Endodermal cell (in vitro differentiated cells): ENCODE results near the gene NSMCE1. TPM values are rescaled to one million over a fixed set of nuclear protein-coding genes. Genes with fewer than 3 reads are reported as not detected.

Experiments
- DNase-seq: peaks from one replicate; pipeline ENCODE4 v3.0.0-alpha.2; 2017
- H3K27ac ChIP-seq: 2 replicates; pipeline ENCODE4 v1.5.1; 2013; ENCODE audit warnings: mild to moderate bottlenecking, low read depth, low read length, moderate library complexity
- H3K27me3 ChIP-seq: 2 replicates; pipeline ENCODE4 v1.6.1; 2013; ENCODE audit warnings: mild to moderate bottlenecking, low read length, moderate library complexity; ENCODE audit not compliant: insufficient read depth, control insufficient read depth, poor library complexity, severe bottlenecking
- H3K36me3 ChIP-seq: 2 replicates; pipeline ENCODE4 v1.7.0; 2013; ENCODE audit warnings: mild to moderate bottlenecking, low read length, moderate library complexity; ENCODE audit not compliant: control insufficient read depth, insufficient read depth
- H3K4me1 ChIP-seq: one replicate; pipeline ENCODE4 v1.7.0; 2013; ENCODE audit warnings: low read length; ENCODE audit not compliant: control insufficient read depth, insufficient read depth
- H3K4me3 ChIP-seq: 2 replicates; pipeline ENCODE4 v1.5.1; 2013; ENCODE audit warnings: mild to moderate bottlenecking, low read length, moderate library complexity
- H3K9ac ChIP-seq: 2 replicates; pipeline ENCODE4 v1.6.1; 2013; ENCODE audit warnings: mild to moderate bottlenecking, low read length, moderate library complexity; ENCODE audit not compliant: poor library complexity, severe bottlenecking; ENCODE audit errors: extremely low read depth
- H3K9me3 ChIP-seq: 2 replicates; pipeline ENCODE4 v1.6.1; 2013; ENCODE audit warnings: mild to moderate bottlenecking, low read length, moderate library complexity; ENCODE audit not compliant: control insufficient read depth
- H3K27ac Mint-ChIP-seq: 2 replicates; pipeline ENCODE4 v1.8.0; 2020; ENCODE audit warnings: mixed read lengths
- H3K27me3 Mint-ChIP-seq: 2 replicates; pipeline ENCODE4 v1.8.0; 2021; ENCODE audit warnings: mild to moderate bottlenecking, mixed read lengths; ENCODE audit not compliant: insufficient read depth
- H3K36me3 Mint-ChIP-seq: 2 replicates; pipeline ENCODE4 v1.8.0; 2020; ENCODE audit warnings: low read depth, mixed read lengths
- H3K4me1 Mint-ChIP-seq: 2 replicates; pipeline ENCODE4 v1.8.0; 2020; ENCODE audit warnings: mixed read lengths
- H3K4me3 Mint-ChIP-seq: 2 replicates; pipeline ENCODE4 v1.8.0; 2020; ENCODE audit warnings: mild to moderate bottlenecking, moderate library complexity, mixed read lengths
- H3K9me3 Mint-ChIP-seq: 2 replicates; pipeline ENCODE4 v1.8.0; 2020; ENCODE audit warnings: mild to moderate bottlenecking, mixed read lengths
- CTCF ChIP-seq: fragments of 200-600 bp; sonication (generic); conservative IDR thresholded peaks from 2 replicates; pipeline ENCODE4 v1.5.0; 2021; ENCODE audit warnings: antibody characterized with exemption, mild to moderate bottlenecking
- WGBS, 2 experiments: methylation state at CpG; one replicate each; pipeline versions ENCODE4 v1.1.5 to v1.1.7; 2013; ENCODE audit warnings: missing lambda C conversion rate in 2 of 2, mixed read lengths in 1 of 2; ENCODE audit not compliant: insufficient coverage in 1 of 2, insufficient read length in 1 of 2; 5-methylcytosine and 5-hydroxymethylcytosine counted together
- total RNA-seq, 2 donors: library from RNA; stranded (reverse); fragmentation: NEBNext Ultra II Directional in 1 of 2; extraction: Animal tissue kit (Norgen Biotek cat#: 25700) in 1 of 2; gene quantifications; 2 replicates in 1 of 2; 3 replicates in 1 of 2; pipeline ENCODE4 v1.2.1, GENCODE V29; 2021

The NSMCE1 gene
- total RNA-seq, 2 donors from 2014 or later = 22.3 to 22.4 TPM

- WGBS, 2 experiments = 94% methylated on average over 7 to 11 of the region's 11 CpGs
- Histone ChIP-seq H3K9me3 (no peaks in the 10 kb centered on the region), H3K4me1 (no peaks in the 10 kb centered on the region), H3K9ac (no peak overlapping the region), H3K36me3 (no peaks in the 10 kb centered on the region), H3K27me3 (no peaks in the 10 kb centered on the region), H3K4me3 (no peak overlapping the region), H3K27ac (peak overlapping the region; percentile 81)
- Mint-ChIP-seq H3K27me3 (no peaks in the 10 kb centered on the region), H3K9me3 (no peaks in the 10 kb centered on the region), H3K4me3 (no peak overlapping the region), H3K27ac (no peak overlapping the region), H3K4me1 (peaks cover 7% of the 10 kb centered on the region), H3K36me3 (no peaks in the 10 kb centered on the region)
- peak; percentile 41 for DNase-seq
- no peak for TF ChIP-seq CTCF
These were observed 24.7 kb downstream of the NSMCE1 start for GRCh38 chr16:27243725-27244362.

DNA sequence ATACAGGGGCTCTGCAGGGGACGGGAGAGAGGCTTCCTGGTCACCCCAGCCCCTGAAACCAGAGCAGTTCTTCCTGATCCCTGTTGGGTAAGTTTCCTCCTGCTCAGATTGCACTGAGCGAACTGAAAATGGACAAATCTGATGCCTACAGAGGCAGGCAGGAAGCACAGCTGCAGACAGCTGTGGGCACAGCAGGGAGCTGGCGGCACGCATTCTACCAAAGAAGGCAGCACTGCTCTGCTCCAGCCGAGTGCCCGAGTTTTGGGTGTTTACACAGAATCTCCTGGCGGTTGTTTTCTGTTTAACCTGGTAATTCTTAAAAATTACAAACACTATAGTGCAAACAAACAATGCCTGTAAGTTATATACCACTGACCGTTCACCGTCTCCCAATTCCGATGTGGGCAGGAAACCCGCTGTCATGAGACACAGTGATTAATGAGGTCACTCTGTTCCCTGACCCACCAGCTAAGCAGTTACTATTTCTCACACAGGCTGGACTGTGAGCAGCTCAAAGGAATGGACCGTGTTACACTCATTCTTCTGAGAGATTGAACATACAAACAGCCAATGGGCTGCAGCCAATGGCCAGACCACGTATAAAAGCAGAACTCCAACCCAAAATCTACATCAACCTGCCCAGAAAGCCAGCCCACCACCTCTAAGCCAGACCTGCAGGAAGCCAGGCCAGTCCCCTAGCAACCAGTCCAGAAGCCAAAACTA is 25.5 kb downstream of the NSMCE1 start:
- no peak overlapping the region for H3K4me3 ChIP-seq
- Mint-ChIP-seq H3K27ac (no peak overlapping the region), H3K4me3 (no peak overlapping the region), H3K36me3 (no peaks in the 10 kb centered on the region), H3K4me1 (peaks cover 9% of the 10 kb centered on the region), H3K27me3 (no peaks in the 10 kb centered on the region), H3K9me3 (no peaks in the 10 kb centered on the region)
- peak; percentile 53 for DNase-seq
- no peaks in the 10 kb centered on the region for H3K9me3 ChIP-seq
- H3K27ac ChIP-seq = peak overlapping the region; percentile 81
- no peaks in the 10 kb centered on the region for H3K27me3 ChIP-seq
- no peak overlapping the region for H3K9ac ChIP-seq
- H3K36me3 ChIP-seq = no peaks in the 10 kb centered on the region
- TF ChIP-seq CTCF = no peak
- WGBS, 2 experiments = 63 to 74% methylated on average over 11 to 13 of the region's 13 CpGs
- H3K4me1 ChIP-seq = no peaks in the 10 kb centered on the region

DNA sequence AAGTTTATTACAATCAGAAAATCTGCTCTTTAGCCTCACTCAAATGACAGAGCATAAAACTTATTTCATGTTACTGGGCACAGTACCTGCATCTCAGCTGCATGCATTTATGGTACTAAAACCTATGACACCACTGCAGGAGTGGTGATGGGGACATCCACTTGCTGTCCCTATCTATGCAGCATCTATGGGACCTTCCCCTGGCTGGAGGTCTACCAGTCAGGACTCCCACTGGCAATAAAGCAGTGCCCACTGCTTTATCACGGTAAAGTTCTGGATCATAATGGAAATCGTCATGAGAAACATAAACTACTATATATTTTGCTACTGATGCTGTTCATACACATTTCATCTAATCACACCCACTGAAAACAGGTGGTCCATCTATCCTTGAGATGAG is 26.2 kb downstream of the NSMCE1 start:
- peak; percentile 5 for DNase-seq
- H3K4me1 Mint-ChIP-seq = peaks cover 9% of the 10 kb centered on the region
- H3K36me3 Mint-ChIP-seq = no peaks in the 10 kb centered on the region
- H3K9me3 ChIP-seq = no peaks in the 10 kb centered on the region
- TF ChIP-seq CTCF = no peak
- no peaks in the 10 kb centered on the region for H3K4me1 ChIP-seq
- no peaks in the 10 kb centered on the region for H3K9me3 Mint-ChIP-seq
- no peak overlapping the region for H3K4me3 Mint-ChIP-seq
- H3K27ac Mint-ChIP-seq = no peak overlapping the region
- H3K9ac ChIP-seq = no peak overlapping the region
- H3K27ac ChIP-seq = peak overlapping the region; percentile 81
- no peaks in the 10 kb centered on the region for H3K36me3 ChIP-seq
- 95 to 100% methylated on average over 2 of the region's 2 CpGs for WGBS, 2 experiments
- H3K27me3 ChIP-seq = no peaks in the 10 kb centered on the region
- no peak overlapping the region for H3K4me3 ChIP-seq
- H3K27me3 Mint-ChIP-seq = no peaks in the 10 kb centered on the region
